Lower leg skin (tissue), 3 donors: ENCODE results near the gene SPINK9.

Source experiments
- POLR2A ChIP-seq, 2 donors: fragments of 450-650 bp; IDR thresholded peaks; one replicate each; pipeline ENCODE4 v1.6.1; 2016 to 2017; ENCODE audit warnings: antibody characterized with exemption in 2 of 2, mild to moderate bottlenecking in 1 of 2, moderate library complexity in 1 of 2
- TF ChIP-seq, protein P1 (sequence below), 3 donors: fragments of 450-650 bp; IDR thresholded peaks; one replicate each; pipeline ENCODE4 v1.5.1; 2016; ENCODE audit warnings: antibody characterized with exemption in 3 of 3, mild to moderate bottlenecking in 3 of 3, moderate library complexity in 2 of 3

DNA sequence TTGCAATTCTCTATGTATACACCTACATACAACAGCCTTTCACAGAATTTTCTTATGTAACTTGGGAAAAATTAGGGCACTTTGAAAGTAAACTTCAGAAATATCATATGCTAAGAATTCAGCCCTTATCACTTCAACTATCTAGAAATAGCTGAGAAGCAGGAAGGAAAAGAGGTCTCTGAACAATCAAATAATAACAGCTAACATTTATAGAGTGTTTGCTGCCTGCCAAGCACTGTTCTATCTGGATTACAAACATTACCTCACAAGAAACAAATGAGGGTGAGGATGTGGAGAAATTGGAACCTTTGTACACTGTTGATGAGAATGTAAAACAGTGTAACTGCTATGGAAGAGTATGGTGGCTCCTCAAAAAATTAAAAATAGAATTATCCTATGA lies 44.0 kb downstream of the SPINK9 start:
- TF ChIP-seq, protein P1, sequence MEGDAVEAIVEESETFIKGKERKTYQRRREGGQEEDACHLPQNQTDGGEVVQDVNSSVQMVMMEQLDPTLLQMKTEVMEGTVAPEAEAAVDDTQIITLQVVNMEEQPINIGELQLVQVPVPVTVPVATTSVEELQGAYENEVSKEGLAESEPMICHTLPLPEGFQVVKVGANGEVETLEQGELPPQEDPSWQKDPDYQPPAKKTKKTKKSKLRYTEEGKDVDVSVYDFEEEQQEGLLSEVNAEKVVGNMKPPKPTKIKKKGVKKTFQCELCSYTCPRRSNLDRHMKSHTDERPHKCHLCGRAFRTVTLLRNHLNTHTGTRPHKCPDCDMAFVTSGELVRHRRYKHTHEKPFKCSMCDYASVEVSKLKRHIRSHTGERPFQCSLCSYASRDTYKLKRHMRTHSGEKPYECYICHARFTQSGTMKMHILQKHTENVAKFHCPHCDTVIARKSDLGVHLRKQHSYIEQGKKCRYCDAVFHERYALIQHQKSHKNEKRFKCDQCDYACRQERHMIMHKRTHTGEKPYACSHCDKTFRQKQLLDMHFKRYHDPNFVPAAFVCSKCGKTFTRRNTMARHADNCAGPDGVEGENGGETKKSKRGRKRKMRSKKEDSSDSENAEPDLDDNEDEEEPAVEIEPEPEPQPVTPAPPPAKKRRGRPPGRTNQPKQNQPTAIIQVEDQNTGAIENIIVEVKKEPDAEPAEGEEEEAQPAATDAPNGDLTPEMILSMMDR (IDR thresholded peaks at IDR 0.05) = no peak
- no peak for TF ChIP-seq POLR2A (IDR thresholded peaks at IDR 0.05)
